ENCODE results near the gene CEP72. TPM values are rescaled to one million over a fixed set of nuclear protein-coding genes. Genes with fewer than 3 reads are reported as not detected.
A peak's percentile ranks its signal among the peaks of the same experiment; 100 is the strongest.
"Not testable (repeated sequence)": the region's sequence is repeated elsewhere in the genome, so short reads cannot be mapped to it uniquely, and the experiment has no call there.

CEP72 gene
- polyA plus RNA-seq, 4 donors, result 7.2 to 10.7 (median 8.9) TPM

DNA sequence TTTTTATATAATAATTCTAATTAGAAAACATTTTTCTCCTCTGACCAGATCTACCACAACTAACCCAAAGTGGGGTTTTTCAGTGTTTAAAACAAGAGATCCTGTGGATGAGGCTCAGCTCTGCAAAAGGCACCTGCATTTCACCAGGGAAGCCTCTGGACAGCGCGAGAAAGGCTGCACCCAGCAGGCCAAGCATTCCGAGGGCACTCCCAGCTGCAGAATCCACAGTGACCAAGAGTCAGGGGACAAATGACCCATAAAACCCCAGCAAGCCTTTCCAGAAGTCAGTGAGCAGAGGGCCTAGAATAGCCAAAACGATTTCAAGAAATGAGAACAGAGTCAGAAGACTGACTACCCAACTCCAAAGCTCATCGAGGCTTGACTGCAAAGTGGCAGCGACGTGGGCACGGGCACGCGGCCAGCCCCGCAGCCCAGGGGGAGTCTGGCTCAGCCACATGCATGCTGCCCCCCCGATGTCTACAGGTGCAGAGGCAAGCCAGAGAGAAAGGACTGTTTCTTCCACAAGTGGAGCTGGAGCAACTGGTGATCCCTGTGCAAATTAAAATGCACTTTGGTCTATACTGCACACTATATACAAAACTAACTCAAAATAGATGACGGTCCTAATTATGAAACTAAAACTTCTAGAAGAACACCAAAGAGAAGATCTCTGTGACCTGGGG, 54.8 kb downstream of the CEP72 start:
- DNase-seq (ENCODE audit: low read depth in 4 of 4, low spot score in 3 of 4), result no peak

DNA sequence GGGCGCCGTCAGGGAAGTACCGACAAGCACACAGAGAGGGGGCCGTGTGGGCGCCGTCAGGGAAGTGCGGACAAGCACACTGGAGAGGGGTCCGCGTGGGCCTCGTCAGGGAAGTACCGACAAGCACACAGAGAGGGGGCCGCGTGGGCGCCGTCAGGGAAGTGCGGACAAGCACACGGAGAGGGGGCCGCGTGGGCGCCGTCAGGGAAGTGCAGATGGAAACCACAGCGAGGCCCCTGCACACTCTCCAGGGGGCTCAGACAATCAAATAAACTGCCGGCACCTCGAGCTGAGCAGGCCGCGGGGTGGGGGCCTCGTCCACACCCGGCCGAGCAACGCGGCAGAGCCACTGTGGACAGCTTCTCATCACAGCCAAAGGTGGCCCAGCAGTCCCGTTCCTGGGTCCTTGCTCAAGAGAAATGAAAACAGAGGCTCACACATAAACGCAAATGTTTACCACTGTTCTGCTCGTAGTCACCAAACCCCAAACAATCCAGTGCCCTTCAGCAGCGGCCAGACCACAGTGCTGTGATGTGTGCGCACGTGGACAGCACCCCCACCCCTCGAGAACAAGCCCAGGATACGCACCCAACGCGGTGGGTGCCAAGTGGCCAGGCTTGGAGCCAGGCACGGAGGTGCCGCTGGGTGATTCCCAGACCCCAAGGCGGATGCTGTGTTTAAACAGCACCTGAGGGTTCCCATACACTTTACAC, 56.3 kb downstream of the CEP72 start:
- DNase-seq (ENCODE audit: low read depth in 4 of 4, low spot score in 3 of 4), result no peak

DNA sequence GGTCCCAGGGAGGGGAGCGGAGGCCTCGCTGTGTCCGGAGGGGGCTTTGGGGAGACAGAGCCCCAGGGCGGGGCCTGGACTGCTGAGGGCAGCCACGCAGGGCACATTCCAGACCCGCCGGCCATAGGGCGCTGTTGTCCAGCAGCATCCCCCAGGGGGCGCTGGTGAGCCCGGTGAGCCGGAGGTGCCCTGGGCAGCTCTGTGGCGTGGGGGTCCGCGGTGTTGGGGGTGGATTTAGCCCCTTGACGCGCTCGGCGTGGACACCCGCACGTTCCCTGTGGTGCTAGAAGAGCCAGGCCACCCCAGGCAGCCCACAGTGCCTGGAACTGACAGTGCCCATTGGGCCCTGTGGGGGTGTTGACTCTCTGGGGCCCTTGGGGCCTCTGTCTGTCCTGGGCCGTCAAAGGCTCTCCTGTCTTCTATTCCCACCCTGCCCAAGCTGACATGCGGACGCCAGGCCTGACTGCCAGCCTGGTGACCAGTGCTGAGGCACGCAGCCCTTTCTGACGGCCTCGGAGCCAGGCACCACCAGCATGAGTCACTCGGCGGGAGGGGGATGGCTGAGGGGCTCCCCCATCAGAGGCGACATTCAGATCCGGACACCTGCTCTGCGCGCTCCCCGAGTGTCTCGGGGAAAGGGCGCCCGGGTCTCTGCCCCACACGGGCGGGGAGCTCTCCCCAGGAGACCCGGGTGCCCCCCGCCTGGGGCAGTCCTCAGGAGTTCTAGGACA, 57.1 kb downstream of the CEP72 start:
- no peak for DNase-seq (ENCODE audit: low read depth in 4 of 4, low spot score in 3 of 4)

DNA sequence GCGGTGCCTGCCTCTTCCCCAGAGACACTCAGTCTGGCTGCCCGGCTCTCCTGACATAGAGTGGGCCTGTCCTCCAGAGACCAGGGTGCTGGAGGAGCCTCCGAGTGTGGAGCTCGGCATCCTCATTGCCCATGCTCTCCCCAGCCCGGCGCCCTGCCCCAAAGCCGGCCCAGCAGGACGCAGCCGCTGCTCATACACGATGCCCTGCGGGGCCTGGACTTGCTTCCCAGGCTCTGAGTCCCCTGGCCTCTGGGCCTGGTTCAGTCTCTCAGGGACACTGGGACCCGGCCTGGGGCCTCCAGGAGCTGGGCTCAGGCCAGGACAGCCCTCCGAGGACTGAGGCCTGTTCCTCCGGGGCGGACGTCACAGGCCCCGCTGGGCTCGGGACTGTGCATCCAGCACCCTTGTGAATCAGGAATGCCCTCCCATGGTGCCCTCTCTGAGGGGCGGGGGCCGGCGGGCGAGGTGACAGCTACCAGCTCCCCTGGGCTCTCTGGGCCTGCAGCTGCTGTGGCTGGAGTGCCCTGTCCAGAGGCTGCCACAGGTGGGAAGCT, 57.8 kb downstream of the CEP72 start:
- no peak for DNase-seq (ENCODE audit: low read depth in 4 of 4, low spot score in 3 of 4)

DNA sequence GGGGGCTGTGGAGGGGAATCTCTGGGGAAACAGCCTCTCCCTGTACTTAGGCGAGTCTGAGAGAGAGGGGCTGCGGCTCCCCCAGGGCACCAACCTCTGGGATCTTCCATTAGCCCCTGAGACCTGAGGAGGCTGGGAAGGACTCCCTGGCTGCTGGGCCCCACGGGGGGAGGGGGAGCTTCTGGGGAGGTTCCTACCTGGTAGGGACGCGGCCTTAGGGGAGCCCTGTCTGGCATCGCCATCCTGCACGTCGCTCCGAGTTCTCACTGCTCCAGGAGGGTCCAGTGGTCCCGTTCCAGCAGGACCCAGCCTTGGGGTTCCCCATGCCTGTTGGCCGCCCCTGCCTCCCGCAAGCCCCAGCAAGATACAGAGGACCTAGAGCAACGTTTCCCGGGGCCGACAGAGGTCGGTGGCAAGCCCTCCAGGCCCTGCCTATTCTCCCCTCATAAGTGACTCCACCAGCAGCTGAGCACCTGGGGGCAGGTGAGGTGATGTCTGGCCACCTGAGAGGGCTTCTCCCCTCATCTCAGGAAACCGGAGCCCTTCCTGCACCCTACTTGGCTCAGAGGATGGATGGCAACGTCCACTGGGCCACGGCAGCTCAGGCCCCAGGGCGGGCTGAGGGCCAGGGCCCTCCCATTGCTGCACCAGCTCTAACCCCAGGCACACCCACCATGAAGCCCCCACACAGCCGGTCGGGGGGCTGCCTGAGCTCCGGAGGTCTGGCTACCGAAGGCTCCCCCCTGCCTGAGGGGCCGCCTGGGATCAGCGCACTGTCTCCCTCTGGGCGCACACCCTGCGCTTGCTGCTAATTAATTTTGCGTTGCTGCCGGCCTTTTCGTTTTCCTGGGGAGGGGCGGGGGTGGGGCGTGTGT, 58.5 kb downstream of the CEP72 start:
- DNase-seq (ENCODE audit: low read depth in 4 of 4, low spot score in 3 of 4), result no peak

DNA sequence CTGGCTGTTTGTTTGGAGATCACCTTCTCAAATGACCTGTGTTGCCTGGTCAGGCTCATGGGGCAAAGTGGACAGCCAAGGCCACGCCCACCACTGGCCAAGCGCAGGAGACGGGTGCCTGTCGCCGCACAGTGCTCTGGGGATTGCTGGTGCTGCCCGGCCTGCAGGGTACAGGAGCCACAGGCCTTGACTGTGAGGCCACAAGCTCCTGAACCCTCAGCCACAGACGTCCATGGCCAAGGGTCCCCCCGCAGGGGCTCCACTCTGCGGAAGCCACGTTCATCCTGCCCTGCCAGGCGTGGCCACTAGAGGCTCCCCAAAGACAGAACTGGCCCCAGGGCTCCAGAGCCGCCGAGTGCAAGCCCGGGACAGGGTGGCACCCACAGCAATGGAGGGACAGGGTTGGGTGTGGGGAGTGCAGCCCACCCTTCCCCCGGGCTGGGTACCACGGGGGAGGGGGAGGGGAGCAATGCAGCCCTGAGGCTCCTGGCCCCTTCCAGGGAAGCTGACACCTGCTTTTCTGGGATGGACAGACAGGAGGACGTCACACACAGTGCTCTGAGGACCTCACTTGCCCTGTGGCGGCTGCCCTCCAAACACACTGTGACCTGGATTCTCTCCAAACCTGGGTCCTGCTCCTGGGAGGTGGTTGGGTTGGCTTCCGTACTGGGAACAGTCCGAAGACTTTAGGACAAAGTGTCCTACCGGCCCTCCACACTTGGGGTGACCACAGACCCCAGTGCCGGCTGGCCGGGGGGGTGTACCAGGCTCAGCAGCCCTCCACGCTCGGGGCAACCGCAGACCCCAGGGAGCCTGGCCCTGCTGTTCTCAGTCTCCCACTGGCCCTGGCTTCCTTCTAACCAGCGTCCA, 59.6 kb downstream of the CEP72 start:
- DNase-seq (ENCODE audit: low read depth in 4 of 4, low spot score in 3 of 4), result peak in 3 of 4 donors; percentile 36 to 44 (median 41)

DNA sequence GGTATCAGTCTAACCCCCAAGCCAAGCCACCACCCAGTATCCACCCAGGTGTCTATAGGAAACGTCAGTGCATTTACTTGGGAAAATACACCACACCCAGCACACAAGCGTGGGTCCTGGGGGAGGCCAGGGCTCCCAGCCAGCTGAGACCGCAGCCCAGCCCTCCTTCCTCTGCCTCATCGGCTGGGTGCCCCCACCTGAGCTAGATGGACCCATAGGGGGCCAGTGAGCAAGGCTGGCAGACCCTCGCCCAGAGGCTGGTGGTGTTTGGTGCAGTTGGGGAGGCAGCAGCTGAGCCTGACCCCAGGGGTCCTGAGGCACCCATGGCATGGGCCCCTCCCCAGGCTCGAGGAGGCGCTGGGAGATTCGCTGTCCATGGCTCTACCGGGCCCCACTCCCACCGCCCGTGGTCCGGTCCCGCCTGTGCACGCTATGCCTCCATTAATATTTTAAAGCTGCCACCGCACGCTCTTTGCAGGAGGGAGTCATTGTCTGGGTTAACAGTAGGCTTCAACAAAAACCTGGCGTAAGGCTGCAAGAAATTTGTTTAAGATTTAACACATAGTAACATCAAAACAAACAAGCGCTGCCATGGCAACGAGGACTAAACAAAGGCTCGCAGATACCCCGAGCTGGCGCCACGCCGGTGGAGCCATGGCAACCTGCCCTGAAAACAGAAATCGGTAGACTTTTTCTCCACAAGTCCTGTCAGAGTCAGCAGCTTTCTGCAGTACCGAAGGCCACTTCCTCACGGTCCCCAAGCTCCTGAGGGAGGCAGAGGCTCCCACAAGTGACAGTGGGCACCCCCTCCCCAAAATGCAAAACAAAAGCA, 60.4 kb downstream of the CEP72 start:
- peak; percentile 68 to 83 (median 76) for DNase-seq (ENCODE audit: low read depth in 4 of 4, low spot score in 3 of 4)

DNA sequence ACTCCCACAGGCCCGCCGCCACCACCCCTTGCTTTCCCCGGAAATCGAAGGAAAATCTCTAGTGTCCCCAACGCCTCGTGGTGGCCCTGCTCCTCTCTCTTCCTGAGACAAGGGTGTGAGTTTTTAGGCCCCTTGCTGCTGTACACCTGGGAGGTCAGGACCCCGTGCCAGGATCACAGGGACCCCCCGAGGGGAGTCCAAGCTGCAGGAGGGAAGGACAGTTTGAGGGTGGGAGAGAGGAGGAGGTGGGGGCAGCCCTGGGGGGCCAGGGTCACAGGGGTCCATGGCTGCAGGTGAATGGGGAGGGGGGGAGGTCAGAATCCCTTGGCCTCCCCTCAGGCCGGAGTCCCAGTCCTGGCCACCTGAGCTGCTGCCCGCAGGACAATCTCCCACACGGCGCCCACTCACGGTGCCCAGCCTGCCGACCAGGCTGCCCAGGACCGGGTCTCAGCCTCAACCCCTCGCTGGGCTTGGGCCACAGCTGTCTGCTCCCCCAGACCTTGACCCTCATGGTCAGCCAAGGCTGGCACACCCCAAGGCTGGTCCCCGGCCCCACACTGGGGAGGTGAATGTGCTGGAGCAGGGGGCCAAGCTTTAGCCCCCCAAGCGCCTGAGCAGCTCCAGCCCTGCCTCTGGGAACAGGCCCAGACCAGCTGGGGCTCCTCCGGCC, 61.2 kb downstream of the CEP72 start:
- no peak for DNase-seq (ENCODE audit: low read depth in 4 of 4, low spot score in 3 of 4)

DNA sequence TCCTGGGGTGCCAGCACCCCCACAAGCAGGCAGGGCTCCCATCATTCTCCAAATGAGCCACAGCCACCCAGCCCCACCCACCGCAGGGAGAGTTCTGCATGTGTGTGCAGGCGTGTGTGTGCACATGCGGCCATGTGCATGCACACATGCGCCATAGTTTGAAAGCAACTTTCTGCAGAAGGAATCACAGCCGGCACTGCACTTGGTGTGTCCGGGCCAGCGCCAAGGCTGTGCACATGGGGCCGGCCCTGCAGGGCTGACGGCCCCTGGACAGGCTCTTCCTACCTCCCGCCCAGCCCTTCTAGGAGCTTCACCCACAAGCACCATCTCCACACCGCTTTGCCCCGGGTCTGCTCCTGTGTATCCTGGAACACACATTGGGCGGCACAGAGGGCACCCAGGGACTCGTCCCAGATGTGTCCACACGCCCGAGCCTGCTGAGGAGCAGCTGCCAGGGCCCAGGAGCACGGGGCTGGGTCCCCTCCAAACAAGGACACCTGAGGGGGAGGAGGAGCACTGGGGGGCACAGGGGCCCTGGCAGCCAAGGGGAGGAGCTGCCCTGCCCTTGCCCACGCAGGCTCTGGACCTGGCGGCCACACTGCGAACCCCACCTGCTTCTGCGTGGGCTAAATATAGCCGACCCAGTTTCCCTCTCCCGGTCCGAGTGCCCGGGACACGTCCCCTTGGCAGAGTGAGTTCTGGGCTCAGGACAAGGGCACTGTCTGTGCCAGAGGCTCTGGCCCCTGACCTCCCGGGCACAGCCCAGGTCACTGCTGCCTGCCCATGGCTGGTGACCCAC, 61.9 kb downstream of the CEP72 start:
- DNase-seq (ENCODE audit: low read depth in 4 of 4, low spot score in 3 of 4), result no peak

DNA sequence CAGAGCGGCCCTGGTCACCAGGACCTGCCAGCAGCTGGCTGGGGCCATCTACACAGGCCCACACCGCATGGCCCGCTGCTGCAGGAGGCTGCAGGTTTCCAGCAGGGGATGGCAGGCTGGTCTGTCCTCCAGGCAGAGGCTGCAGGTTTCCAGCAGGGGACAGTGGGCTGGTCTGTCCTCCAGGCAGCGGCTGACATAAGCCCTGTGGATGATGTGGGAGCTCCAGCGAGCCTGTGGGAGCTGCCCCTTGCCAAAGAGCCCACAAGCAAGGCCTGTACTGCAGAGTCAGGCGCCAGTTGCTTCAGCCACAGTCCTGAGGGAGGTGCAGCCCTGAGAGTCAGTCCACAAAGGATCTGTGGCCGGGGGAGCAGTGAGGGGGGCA, 62.5 kb downstream of the CEP72 start:
- DNase-seq (ENCODE audit: low read depth in 4 of 4, low spot score in 3 of 4), result no peak

DNA sequence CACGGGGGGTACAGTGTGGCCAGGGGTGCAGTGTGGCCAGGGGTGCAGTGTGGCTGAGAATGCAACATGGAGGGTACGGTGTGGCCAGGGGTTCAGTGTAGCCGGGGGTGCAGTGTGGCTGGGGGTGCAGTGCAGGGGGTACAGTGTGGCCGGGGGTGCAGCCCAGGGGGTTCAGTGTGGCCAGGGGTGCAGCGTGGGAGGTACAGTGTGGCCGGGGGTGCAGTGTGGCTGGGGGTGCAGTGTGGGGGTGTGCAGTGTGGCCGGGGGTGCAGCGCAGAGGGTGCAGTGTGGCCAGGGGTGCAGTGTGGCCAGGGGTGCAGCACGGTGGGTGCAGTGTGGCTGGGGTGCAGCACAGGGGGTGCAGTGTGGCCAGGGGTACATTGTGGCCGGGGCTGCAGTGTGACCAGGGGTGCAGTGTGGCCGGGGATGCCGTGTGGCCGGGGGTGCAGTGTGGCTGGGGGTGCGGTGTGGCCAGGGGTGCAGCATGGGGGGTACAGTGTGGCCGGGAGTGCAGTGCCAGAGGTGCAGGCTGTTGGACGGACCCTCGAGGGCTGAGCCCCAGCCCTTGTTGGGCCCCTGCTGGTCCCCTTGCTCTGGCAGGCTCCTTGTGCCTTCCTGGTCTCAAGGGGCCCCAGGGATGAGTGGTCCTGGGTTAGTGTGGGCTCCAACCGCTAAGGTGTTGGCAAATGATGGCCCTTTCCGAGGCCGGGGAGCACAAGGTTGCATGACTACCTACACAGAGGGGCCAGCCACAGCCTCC, 63.2 kb downstream of the CEP72 start:
- DNase-seq (ENCODE audit: low read depth in 4 of 4, low spot score in 3 of 4), result no peak

DNA sequence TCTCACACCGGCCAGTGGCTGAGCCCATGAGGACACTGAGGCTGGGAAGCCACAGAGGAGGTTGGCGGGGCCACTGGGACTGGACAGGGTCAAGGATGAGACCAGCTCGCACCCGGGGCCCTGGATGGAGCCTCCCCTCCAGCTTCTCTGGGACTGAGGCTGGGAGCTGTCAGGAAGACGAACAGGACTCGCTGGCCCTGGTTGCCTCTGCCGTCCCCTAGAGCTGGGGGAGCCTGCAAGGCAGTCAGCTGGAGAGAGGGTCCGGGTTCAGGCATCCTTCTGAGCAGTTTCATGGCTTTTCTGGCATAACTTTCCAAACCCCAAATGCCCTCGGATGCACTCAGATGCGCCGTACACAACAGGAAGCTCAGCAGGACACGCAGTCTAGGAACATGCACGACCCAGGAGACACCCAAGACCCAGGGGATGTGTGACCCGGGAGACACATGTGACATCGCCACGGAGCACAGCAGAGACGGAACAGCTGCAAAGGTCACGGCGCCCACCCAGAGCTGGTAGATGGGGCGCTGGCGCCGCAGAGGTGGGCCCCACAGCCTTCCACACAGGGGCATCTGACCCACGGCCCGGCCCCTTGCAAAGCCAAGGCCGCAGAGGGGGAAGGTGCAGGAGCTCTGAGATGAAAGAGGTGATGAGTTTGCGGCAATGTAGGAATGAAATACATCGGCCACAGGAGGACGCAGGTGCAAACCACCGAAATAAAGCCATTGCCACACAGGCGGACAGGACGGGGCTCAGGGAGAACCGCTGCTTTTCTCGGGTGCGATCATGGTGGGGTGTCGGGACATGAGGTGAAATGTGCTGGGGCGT, 63.9 kb downstream of the CEP72 start:
- DNase-seq (ENCODE audit: low read depth in 4 of 4, low spot score in 3 of 4), result no peak

DNA sequence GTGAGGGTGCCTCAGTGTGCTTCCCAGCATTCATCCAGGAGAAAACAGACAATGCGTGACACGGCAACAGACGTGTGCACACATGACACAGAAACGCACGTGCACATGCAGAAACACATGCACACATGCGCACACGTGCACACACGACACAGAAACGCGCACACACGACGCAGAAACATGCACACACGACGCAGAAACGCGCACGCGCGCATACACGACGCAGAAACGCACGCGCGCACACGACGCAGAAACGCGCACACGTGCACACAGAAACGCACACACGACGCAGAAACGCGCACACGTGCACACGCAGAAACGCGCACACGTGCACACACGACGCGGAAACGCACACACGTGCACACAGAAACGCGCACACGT, 64.5 kb downstream of the CEP72 start:
- DNase-seq (ENCODE audit: low read depth in 4 of 4, low spot score in 3 of 4), result no peak

DNA sequence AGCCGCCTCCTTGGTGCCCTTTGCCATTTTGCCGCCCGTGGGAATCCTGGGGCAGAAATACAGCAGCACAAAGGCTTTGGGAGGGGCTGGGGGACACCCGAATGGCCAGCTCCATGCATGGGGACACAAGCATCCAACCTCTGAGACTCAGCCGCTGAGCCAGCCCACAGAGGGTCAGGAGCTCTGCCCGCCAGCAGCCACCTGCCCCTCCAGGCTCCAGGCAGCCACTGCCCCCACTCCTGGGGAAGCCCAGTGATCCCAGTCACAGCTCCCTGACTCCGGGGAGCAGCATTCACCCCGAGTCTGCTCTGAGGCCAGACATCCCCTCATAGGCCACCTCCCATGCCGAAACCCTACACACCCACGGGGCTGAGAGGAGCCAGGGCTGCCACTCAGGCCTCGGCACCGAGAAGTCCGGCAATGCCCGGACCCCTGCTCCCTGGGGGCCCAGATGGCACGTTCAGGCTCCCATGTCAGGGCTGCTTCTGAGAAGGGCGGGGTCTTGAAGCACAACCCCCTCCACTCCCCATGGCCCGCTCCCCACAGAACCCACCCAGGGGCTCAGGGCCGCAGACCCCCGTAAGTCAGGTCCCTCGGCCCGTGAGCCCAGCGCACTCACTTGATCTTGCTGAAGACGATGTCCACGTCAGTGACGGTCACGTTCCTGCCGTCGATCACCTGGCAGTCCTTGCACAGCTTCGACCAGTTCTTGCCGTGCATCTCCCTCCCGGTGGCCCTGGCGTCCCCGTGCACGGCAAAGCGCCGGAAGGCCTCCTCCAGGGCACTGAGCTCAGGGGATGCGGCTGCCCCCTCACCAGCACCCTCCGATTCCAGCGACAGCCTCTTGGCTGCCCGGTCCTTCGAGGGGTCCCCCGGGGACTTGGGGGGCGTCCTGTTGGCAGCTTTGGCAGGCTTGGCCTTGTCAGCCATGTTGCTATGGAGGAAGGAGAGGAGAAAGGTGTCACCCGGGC, 65.3 kb downstream of the CEP72 start:
- DNase-seq (ENCODE audit: low read depth in 4 of 4, low spot score in 3 of 4), result no peak

DNA sequence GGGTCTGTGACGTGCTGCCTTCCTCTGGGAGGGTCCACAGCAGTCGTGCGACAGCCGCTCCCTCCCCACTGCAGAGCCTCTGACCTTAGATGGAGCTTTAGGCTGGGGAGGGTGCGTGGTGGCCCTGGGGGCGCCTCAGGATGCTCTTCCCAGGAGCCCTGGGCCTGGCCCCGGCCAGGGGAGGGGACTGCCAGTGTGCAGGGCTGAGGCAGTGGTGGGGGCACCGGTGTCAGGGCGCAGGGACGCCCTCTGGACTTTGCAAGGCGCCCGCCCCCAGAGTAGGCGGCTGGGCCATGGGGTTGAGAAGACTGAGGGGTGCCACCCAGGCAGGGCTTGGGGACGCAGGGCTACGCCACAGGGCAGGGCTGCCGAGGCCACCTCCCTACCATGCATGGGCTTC, 66.4 kb downstream of the CEP72 start:
- DNase-seq (ENCODE audit: low read depth in 4 of 4, low spot score in 3 of 4), result not testable (repeated sequence)
